GM06990 (cell line): ENCODE measurements around the gene GALNT3.
A peak's percentile ranks its signal among the peaks of the same experiment; 100 is the strongest.

Experiments
- DNase-seq: peaks from one replicate; pipeline ENCODE4 v3.0.0-alpha.2; 2011; ENCODE audit not compliant: insufficient read length; ENCODE audit errors: extremely low read depth
- H3K27me3 ChIP-seq: replicated peaks from 2 replicates; pipeline ENCODE4 v1.6.0; 2011; ENCODE audit warnings: low read length; ENCODE audit not compliant: control insufficient read depth, insufficient read depth
- H3K36me3 ChIP-seq: 2 replicates; pipeline ENCODE4 v1.5.1; 2011; ENCODE audit warnings: low read length; ENCODE audit not compliant: control insufficient read depth, insufficient read depth
- H3K4me3 ChIP-seq: replicated peaks from 2 replicates; pipeline ENCODE4 v1.5.1; 2011; ENCODE audit warnings: low read depth, mild to moderate bottlenecking, control low read depth, low read length
- CTCF ChIP-seq: IDR thresholded peaks from 2 replicates; pipeline ENCODE4 v1.5.1; 2011; ENCODE audit warnings: low read length, control low read depth, mild to moderate bottlenecking, inconsistent platforms; ENCODE audit not compliant: insufficient read depth, poor library complexity, severe bottlenecking

The GALNT3 gene

GRCh38 chr2:165793779-165794535 lies at the start of gene GALNT3:
Gene GALNT3 (minus strand): TSS chr2:165794247. CDS start chr2:165770700, 23,547 bp downstream.
- no peak for DNase-seq
- H3K36me3 ChIP-seq = no peaks in the 10 kb centered on the region
- no peaks in the 10 kb centered on the region for H3K27me3 ChIP-seq
- no peak for TF ChIP-seq CTCF
- peak within 1 kb of the TSS; percentile 71 for H3K4me3 ChIP-seq

- no peak for TF ChIP-seq CTCF
- DNase-seq = no peak
- no peaks in the 10 kb centered on the region for H3K36me3 ChIP-seq
These were observed 49.3 kb upstream of the GALNT3 start for GRCh38 chr2:165843351-165843750.

GRCh38 chr2:165840333-165840958 lies 46.4 kb upstream of the GALNT3 start:
- no peak for DNase-seq
- H3K4me3 ChIP-seq = no peak overlapping the region
- no peak for TF ChIP-seq CTCF
- no peaks in the 10 kb centered on the region for H3K36me3 ChIP-seq
- H3K27me3 ChIP-seq = no peaks in the 10 kb centered on the region

More at GRCh38 chr2:165843351-165843750, 49.3 kb upstream of the GALNT3 start:
- Histone ChIP-seq H3K27me3 (no peaks in the 10 kb centered on the region), H3K4me3 (no peak overlapping the region)

DNA sequence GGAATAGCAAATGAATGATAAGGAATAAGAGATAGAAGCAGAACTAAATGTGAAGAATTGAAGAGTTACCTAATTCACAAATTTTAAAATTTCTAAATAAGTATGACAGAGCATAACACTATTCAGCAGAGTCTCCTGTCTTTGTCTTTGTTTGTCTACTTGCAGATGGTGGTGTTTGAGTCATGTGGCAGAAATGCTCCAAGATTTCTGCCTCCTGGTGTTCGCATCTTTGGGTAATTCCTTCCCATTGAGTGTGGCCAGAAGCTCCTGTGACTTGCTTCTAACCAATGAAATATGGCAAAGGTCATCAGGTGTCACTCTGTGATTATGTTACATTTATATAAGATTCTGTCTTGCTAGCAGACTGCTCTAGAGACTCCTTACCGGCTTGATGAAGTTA lies 45.6 kb upstream of the GALNT3 start:
- Histone ChIP-seq H3K36me3 (no peaks in the 10 kb centered on the region), H3K4me3 (no peak overlapping the region), H3K27me3 (no peaks in the 10 kb centered on the region)
- DNase-seq = no peak
- TF ChIP-seq CTCF = no peak

DNA sequence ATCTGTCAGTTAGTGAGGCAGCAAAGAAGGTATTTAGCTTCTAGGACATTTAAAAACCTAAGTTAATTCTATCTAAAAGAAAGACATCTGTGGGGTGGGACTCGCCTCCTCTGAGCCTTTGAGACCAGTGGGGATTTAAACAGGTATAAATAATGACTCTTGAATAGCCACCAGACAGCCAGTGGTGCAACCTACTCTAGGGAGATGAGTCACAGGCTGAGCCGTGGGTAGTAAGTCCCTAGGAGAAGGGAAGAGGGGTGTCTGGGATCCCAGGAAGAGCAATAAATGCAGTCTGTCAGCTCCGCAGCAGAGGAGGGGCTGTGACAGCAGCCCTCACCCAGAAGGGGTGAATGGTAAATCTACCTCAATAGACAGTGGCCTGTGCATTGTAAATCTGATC lies 43.1 kb upstream of the GALNT3 start:
- H3K4me3 ChIP-seq = no peak overlapping the region
- no peaks in the 10 kb centered on the region for H3K27me3 ChIP-seq
- TF ChIP-seq CTCF = no peak
- no peak for DNase-seq
- no peaks in the 10 kb centered on the region for H3K36me3 ChIP-seq
